Measurements from ENCODE around the gene FHIT.

The FHIT gene

DNA sequence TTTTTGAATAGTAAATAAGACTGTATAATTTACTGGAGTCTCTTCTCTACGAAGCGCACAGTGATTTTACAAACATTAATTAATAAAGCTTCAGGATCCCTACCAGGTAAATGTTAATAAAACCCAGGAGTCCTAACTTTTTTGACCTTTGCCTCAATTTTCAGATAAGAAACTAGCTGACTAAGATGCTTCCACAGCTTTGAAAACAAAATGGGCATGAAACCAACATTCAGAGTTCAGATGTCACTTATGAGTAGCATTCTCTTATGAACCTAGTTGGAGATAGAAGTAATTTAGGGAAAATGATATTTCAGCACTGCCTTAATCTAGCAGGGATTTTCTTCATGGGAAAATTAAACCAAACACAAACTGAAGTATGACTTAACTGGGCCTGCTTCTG, 13.0 kb upstream of the FHIT start:
- Histone ChIP-seq H2AK5ac (ENCODE audit: low read length) (no peak overlapping the region), H3K4ac (ENCODE audit: low read depth, low read length) (no peak overlapping the region)

DNA sequence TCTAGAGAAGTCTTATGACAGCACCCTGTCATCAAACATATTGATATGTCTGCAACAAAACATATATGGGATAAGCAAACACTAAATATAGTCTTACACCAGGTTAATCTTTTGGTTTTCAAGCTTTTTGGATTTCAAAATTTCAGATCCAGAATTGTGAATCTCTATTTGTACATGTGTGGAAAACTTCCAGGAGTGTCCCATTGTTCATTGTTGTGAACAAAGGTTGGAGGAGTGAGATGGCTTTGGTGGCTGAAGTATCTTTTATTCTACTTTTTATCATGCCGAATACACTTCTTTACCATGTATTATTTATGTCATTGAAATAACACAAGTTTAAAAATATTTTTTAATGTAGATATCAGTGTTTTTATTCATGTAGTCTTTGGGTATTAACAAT, 5.9 kb upstream of the FHIT start:
- Histone ChIP-seq H3K36me3 (ENCODE audit: control insufficient read depth, insufficient read depth, low read length) (no peaks in the 10 kb centered on the region), H4K8ac (ENCODE audit: low read depth, low read length) (no peak overlapping the region), H3K23ac (ENCODE audit: low read length) (no peak overlapping the region), H2BK120ac (ENCODE audit: low read depth, low read length) (no peak overlapping the region), H3K79me1 (ENCODE audit: low read length) (no peaks in the 10 kb centered on the region), H3K4me3 (ENCODE audit: low read length) (no peak overlapping the region), H3K4me2 (ENCODE audit: low read length) (no peak overlapping the region), H3K79me2 (ENCODE audit: control insufficient read depth, insufficient read depth, low read length) (no peaks in the 10 kb centered on the region), H3K4me1 (ENCODE audit: control insufficient read depth, low read depth, low read length) (no peaks in the 10 kb centered on the region), H3K27me3 (ENCODE audit: insufficient read depth, low read length, poor library complexity) (no peaks in the 10 kb centered on the region), H3K9ac (ENCODE audit: low read length) (no peak overlapping the region), H3K4ac (ENCODE audit: low read depth, low read length) (no peak overlapping the region), H3K56ac (ENCODE audit: low read length) (no peak overlapping the region), H2BK5ac (ENCODE audit: low read length) (no peak overlapping the region), H4K5ac (ENCODE audit: low read length) (no peak overlapping the region), H3K27ac (ENCODE audit: low read depth, low read length) (no peak overlapping the region), H2AK5ac (ENCODE audit: low read length) (no peak overlapping the region), H3K18ac (ENCODE audit: low read length) (no peak overlapping the region), H2BK15ac (replicated peaks; ENCODE audit: low read depth) (no peak overlapping the region)
- no peak for DNase-seq
- no CpG with 5 or more reads among the region's 1 CpG for WGBS (ENCODE audit: extremely low coverage, insufficient coverage, low lambda C conversion rate)

More for the DNA sequence above, 13.0 kb upstream of the FHIT start:
- no peaks in the 10 kb centered on the region for H3K36me3 ChIP-seq (ENCODE audit: control insufficient read depth, insufficient read depth, low read length)
- no peak overlapping the region for H3K9ac ChIP-seq (ENCODE audit: low read length)
- no peaks in the 10 kb centered on the region for H3K79me1 ChIP-seq (ENCODE audit: low read length)
- H3K56ac ChIP-seq (ENCODE audit: low read length), result no peak overlapping the region
- H3K23ac ChIP-seq (ENCODE audit: low read length), result no peak overlapping the region
- no peak overlapping the region for H3K18ac ChIP-seq (ENCODE audit: low read length)
- DNase-seq, result no peak
- no peak overlapping the region for H4K5ac ChIP-seq (ENCODE audit: low read length)
- H3K4me1 ChIP-seq (ENCODE audit: control insufficient read depth, low read depth, low read length), result no peaks in the 10 kb centered on the region
- H2BK5ac ChIP-seq (ENCODE audit: low read length), result no peak overlapping the region
- no peak overlapping the region for H2BK120ac ChIP-seq (ENCODE audit: low read depth, low read length)
- no CpG with 5 or more reads among the region's 2 CpGs for WGBS (ENCODE audit: extremely low coverage, insufficient coverage, low lambda C conversion rate)
- no peak overlapping the region for H3K4me3 ChIP-seq (ENCODE audit: low read length)
- H2BK15ac ChIP-seq (replicated peaks; ENCODE audit: low read depth), result no peak overlapping the region
- no peaks in the 10 kb centered on the region for H3K27me3 ChIP-seq (ENCODE audit: insufficient read depth, low read length, poor library complexity)
- H3K79me2 ChIP-seq (ENCODE audit: control insufficient read depth, insufficient read depth, low read length), result no peaks in the 10 kb centered on the region
- no peak overlapping the region for H4K8ac ChIP-seq (ENCODE audit: low read depth, low read length)
- H3K27ac ChIP-seq (ENCODE audit: low read depth, low read length), result no peak overlapping the region
- no peak overlapping the region for H3K4me2 ChIP-seq (ENCODE audit: low read length)

- Histone ChIP-seq H4K8ac (ENCODE audit: low read depth, low read length) (no peak overlapping the region), H4K5ac (ENCODE audit: low read length) (no peak overlapping the region), H3K79me1 (ENCODE audit: low read length) (no peaks in the 10 kb centered on the region), H2BK15ac (replicated peaks; ENCODE audit: low read depth) (no peak overlapping the region), H2AK5ac (ENCODE audit: low read length) (no peak overlapping the region), H2BK120ac (ENCODE audit: low read depth, low read length) (no peak overlapping the region), H3K4me3 (ENCODE audit: low read length) (no peak overlapping the region), H3K36me3 (ENCODE audit: control insufficient read depth, insufficient read depth, low read length) (no peaks in the 10 kb centered on the region), H3K18ac (ENCODE audit: low read length) (no peak overlapping the region), H2BK5ac (ENCODE audit: low read length) (no peak overlapping the region), H3K9ac (ENCODE audit: low read length) (no peak overlapping the region), H3K4me1 (ENCODE audit: control insufficient read depth, low read depth, low read length) (no peaks in the 10 kb centered on the region), H3K56ac (ENCODE audit: low read length) (no peak overlapping the region), H3K23ac (ENCODE audit: low read length) (no peak overlapping the region), H3K27me3 (ENCODE audit: insufficient read depth, low read length, poor library complexity) (no peaks in the 10 kb centered on the region), H3K4me2 (ENCODE audit: low read length) (no peak overlapping the region), H3K79me2 (ENCODE audit: control insufficient read depth, insufficient read depth, low read length) (no peaks in the 10 kb centered on the region), H3K4ac (ENCODE audit: low read depth, low read length) (no peak overlapping the region), H3K27ac (ENCODE audit: low read depth, low read length) (no peak overlapping the region)
- WGBS (ENCODE audit: extremely low coverage, insufficient coverage, low lambda C conversion rate), result no CpG with 5 or more reads among the region's 3 CpGs
- DNase-seq, result no peak
These were observed 2.5 kb upstream of the FHIT start for GRCh38 chr3:61253756-61254155.

DNA sequence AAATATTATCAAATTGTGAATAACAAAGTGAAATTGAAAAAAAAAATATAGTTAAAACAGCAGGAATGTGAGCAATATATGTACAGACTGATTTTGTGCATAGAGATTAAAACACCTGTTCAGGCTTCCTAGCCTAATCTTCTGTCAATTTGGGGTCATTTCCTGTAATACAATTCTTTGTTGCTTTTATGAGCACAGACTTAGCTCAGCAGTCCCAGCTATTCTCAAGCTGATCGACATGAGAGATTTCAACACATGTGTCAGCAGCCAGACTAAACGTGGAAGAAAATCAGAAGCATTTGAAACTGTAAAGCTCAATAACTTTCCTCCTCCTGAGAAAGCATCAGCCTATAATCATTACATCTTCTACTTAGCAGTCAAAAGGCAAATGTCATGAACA, 1.6 kb upstream of the FHIT start:
- no peak overlapping the region for H3K9ac ChIP-seq (ENCODE audit: low read length)
- no peak overlapping the region for H2BK120ac ChIP-seq (ENCODE audit: low read depth, low read length)
- no peak overlapping the region for H3K4me2 ChIP-seq (ENCODE audit: low read length)
- no peak overlapping the region for H3K56ac ChIP-seq (ENCODE audit: low read length)
- H3K4me3 ChIP-seq (ENCODE audit: low read length), result no peak overlapping the region
- no peak overlapping the region for H2BK5ac ChIP-seq (ENCODE audit: low read length)
- no peak overlapping the region for H3K4ac ChIP-seq (ENCODE audit: low read depth, low read length)
- H4K5ac ChIP-seq (ENCODE audit: low read length), result no peak overlapping the region
- WGBS (ENCODE audit: extremely low coverage, insufficient coverage, low lambda C conversion rate), result no CpG with 5 or more reads among the region's 2 CpGs
- H4K8ac ChIP-seq (ENCODE audit: low read depth, low read length), result no peak overlapping the region
- H3K79me1 ChIP-seq (ENCODE audit: low read length), result no peaks in the 10 kb centered on the region
- no peaks in the 10 kb centered on the region for H3K27me3 ChIP-seq (ENCODE audit: insufficient read depth, low read length, poor library complexity)
- no peak overlapping the region for H3K18ac ChIP-seq (ENCODE audit: low read length)
- no peak overlapping the region for H2AK5ac ChIP-seq (ENCODE audit: low read length)
- no peak overlapping the region for H2BK15ac ChIP-seq (replicated peaks; ENCODE audit: low read depth)
- H3K36me3 ChIP-seq (ENCODE audit: control insufficient read depth, insufficient read depth, low read length), result no peaks in the 10 kb centered on the region
- no peaks in the 10 kb centered on the region for H3K4me1 ChIP-seq (ENCODE audit: control insufficient read depth, low read depth, low read length)
- H3K79me2 ChIP-seq (ENCODE audit: control insufficient read depth, insufficient read depth, low read length), result no peaks in the 10 kb centered on the region
- DNase-seq, result no peak
- H3K27ac ChIP-seq (ENCODE audit: low read depth, low read length), result no peak overlapping the region
- H3K23ac ChIP-seq (ENCODE audit: low read length), result no peak overlapping the region

- Histone ChIP-seq H2AK5ac (ENCODE audit: low read length) (no peak overlapping the region), H3K79me2 (ENCODE audit: control insufficient read depth, insufficient read depth, low read length) (no peaks in the 10 kb centered on the region), H2BK120ac (ENCODE audit: low read depth, low read length) (no peak overlapping the region), H3K4me2 (ENCODE audit: low read length) (peak overlapping the region; percentile 72), H3K4me1 (ENCODE audit: control insufficient read depth, low read depth, low read length) (no peaks in the 10 kb centered on the region), H3K56ac (ENCODE audit: low read length) (peak overlapping the region; percentile 87), H3K18ac (ENCODE audit: low read length) (peak overlapping the region; percentile 3), H4K5ac (ENCODE audit: low read length) (no peak overlapping the region), H2BK15ac (replicated peaks; ENCODE audit: low read depth) (no peak overlapping the region), H4K8ac (ENCODE audit: low read depth, low read length) (peak overlapping the region; percentile 90), H3K23ac (ENCODE audit: low read length) (no peak overlapping the region), H2BK5ac (ENCODE audit: low read length) (no peak overlapping the region), H3K36me3 (ENCODE audit: control insufficient read depth, insufficient read depth, low read length) (no peaks in the 10 kb centered on the region), H3K4me3 (ENCODE audit: low read length) (peak overlapping the region; percentile 56), H3K27me3 (ENCODE audit: insufficient read depth, low read length, poor library complexity) (no peaks in the 10 kb centered on the region), H3K79me1 (ENCODE audit: low read length) (no peaks in the 10 kb centered on the region), H3K4ac (ENCODE audit: low read depth, low read length) (no peak overlapping the region), H3K9ac (ENCODE audit: low read length) (peak overlapping the region; percentile 70), H3K27ac (ENCODE audit: low read depth, low read length) (no peak overlapping the region)
- DNase-seq, result peak; percentile 48
- WGBS (ENCODE audit: extremely low coverage, insufficient coverage, low lambda C conversion rate), result no CpG with 5 or more reads among the region's 21 CpGs
These were observed 473 bp downstream of the FHIT start for GRCh38 chr3:61250784-61251173.

DNA sequence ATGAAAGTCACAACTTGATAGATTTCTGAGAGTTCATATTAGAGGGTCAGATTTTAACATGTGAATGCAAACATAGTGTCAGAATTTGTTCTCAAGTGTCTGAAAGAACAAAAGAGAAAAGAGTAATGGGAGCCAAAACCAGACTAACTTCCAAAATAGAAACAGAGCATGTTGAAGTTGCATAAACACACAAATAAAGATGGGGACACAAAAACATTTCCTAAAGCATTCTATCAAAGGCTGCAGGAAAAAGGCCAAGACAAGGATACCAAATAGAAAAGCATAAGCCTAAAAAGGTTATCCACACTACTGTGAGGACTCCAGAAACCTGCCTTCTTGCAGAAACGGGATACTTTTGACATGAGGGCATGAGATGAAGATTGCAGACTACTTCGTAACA, 2.8 kb downstream of the FHIT start:
- Histone ChIP-seq H3K23ac (ENCODE audit: low read length) (no peak overlapping the region), H3K79me2 (ENCODE audit: control insufficient read depth, insufficient read depth, low read length) (no peaks in the 10 kb centered on the region), H2BK5ac (ENCODE audit: low read length) (no peak overlapping the region), H2BK120ac (ENCODE audit: low read depth, low read length) (no peak overlapping the region), H3K4me2 (ENCODE audit: low read length) (no peak overlapping the region), H3K4me3 (ENCODE audit: low read length) (no peak overlapping the region), H2AK5ac (ENCODE audit: low read length) (no peak overlapping the region), H3K4me1 (ENCODE audit: control insufficient read depth, low read depth, low read length) (no peaks in the 10 kb centered on the region), H4K8ac (ENCODE audit: low read depth, low read length) (no peak overlapping the region), H3K79me1 (ENCODE audit: low read length) (no peaks in the 10 kb centered on the region), H3K27ac (ENCODE audit: low read depth, low read length) (no peak overlapping the region), H4K5ac (ENCODE audit: low read length) (no peak overlapping the region), H3K36me3 (ENCODE audit: control insufficient read depth, insufficient read depth, low read length) (no peaks in the 10 kb centered on the region), H3K4ac (ENCODE audit: low read depth, low read length) (no peak overlapping the region), H2BK15ac (replicated peaks; ENCODE audit: low read depth) (no peak overlapping the region), H3K9ac (ENCODE audit: low read length) (no peak overlapping the region), H3K18ac (ENCODE audit: low read length) (no peak overlapping the region), H3K56ac (ENCODE audit: low read length) (no peak overlapping the region), H3K27me3 (ENCODE audit: insufficient read depth, low read length, poor library complexity) (no peaks in the 10 kb centered on the region)
- whole genome bisulfite sequencing (ENCODE audit: extremely low coverage, insufficient coverage, low lambda C conversion rate), result no CpG with 5 or more reads among the region's 2 CpGs
- no peak for DNase-seq
